HFF-Myc (cell line): ENCODE results near the gene SERINC1.
"Not testable (repeated sequence)": the region's sequence is repeated elsewhere in the genome, so short reads cannot be mapped to it uniquely, and the experiment has no call there.

ENCODE experiments used
- DNase-seq: peaks from one replicate; pipeline ENCODE4 v3.0.0-alpha.2; 2011; ENCODE audit warnings: low read depth; ENCODE audit errors: extremely low read depth
- H3K4me3 ChIP-seq: replicated peaks from 2 replicates; pipeline ENCODE4 v1.5.1; 2011; ENCODE audit warnings: low read depth, mild to moderate bottlenecking, control low read depth, low read length
- CTCF ChIP-seq: IDR thresholded peaks from 2 replicates; pipeline ENCODE4 v1.5.1; 2012; ENCODE audit warnings: mild to moderate bottlenecking, low read depth, low read length, control low read depth; ENCODE audit errors: missing control alignments

Gene SERINC1

GRCh38 chr6:122490607-122491006 is 19.0 kb upstream of the SERINC1 start:
- DNase-seq: no peak
- no peak for TF ChIP-seq CTCF
- no peak overlapping the region for H3K4me3 ChIP-seq

- no peak for TF ChIP-seq CTCF
- DNase-seq: no peak
- no peak overlapping the region for H3K4me3 ChIP-seq
Observed at GRCh38 chr6:122484760-122485159, 13.2 kb upstream of the SERINC1 start.

GRCh38 chr6:122482750-122483080 is 11.1 kb upstream of the SERINC1 start:
- H3K4me3 ChIP-seq: no peak overlapping the region
- DNase-seq: no peak
- TF ChIP-seq CTCF: no peak

GRCh38 chr6:122476131-122476530 is 4.5 kb upstream of the SERINC1 start:
- H3K4me3 ChIP-seq: no peak overlapping the region
- no peak for DNase-seq
- TF ChIP-seq CTCF: no peak

- no peak for DNase-seq
Observed at GRCh38 chr6:122472022-122472340, 374 bp upstream of the SERINC1 start.

GRCh38 chr6:122461885-122462284 is 9.7 kb downstream of the SERINC1 start:
- DNase-seq: no peak
- no peak overlapping the region for H3K4me3 ChIP-seq
- TF ChIP-seq CTCF: no peak

More at GRCh38 chr6:122472022-122472340, 374 bp upstream of the SERINC1 start:
- TF ChIP-seq CTCF: no peak
- H3K4me3 ChIP-seq: peak overlapping the region; percentile 92

- DNase-seq, H3K4me3 ChIP-seq: not testable (repeated sequence)
Observed at GRCh38 chr6:122459865-122460416, 11.7 kb downstream of the SERINC1 start.
